ENCODE measurements around the gene DYNC1H1.

Gene DYNC1H1

GRCh38 chr14:101997429-101998336 is 33.3 kb downstream of the DYNC1H1 start:
- no peak for DNase-seq (ENCODE audit: low read depth)

GRCh38 chr14:102000902-102001301 is 36.5 kb downstream of the DYNC1H1 start:
- no peak for DNase-seq (ENCODE audit: low read depth)

GRCh38 chr14:102005336-102005735 is 41.0 kb downstream of the DYNC1H1 start:
- no peak for DNase-seq (ENCODE audit: low read depth)

- no peak for DNase-seq (ENCODE audit: low read depth)
Measured at GRCh38 chr14:102007916-102008418, 43.6 kb downstream of the DYNC1H1 start.

- no peak for DNase-seq (ENCODE audit: low read depth)
Measured at GRCh38 chr14:102008891-102009290, 44.5 kb downstream of the DYNC1H1 start.

- no peak for DNase-seq (ENCODE audit: low read depth)
Measured at GRCh38 chr14:102011631-102012030, 47.3 kb downstream of the DYNC1H1 start.

GRCh38 chr14:102012336-102012735 is 48.0 kb downstream of the DYNC1H1 start:
- DNase-seq (ENCODE audit: low read depth), result no peak

GRCh38 chr14:102013669-102014200 is 49.4 kb downstream of the DYNC1H1 start:
- DNase-seq (ENCODE audit: low read depth), result no peak

GRCh38 chr14:102015045-102015685 is 50.8 kb downstream of the DYNC1H1 start:
- no peak for DNase-seq (ENCODE audit: low read depth)

- no peak for DNase-seq (ENCODE audit: low read depth)
Measured at GRCh38 chr14:102015771-102016170, 51.4 kb downstream of the DYNC1H1 start.

- DNase-seq (ENCODE audit: low read depth), result no peak
Measured at GRCh38 chr14:102016420-102017090, 52.2 kb downstream of the DYNC1H1 start.

GRCh38 chr14:102018251-102018650 is 53.9 kb downstream of the DYNC1H1 start:
- no peak for DNase-seq (ENCODE audit: low read depth)

- no peak for DNase-seq (ENCODE audit: low read depth)
Measured at GRCh38 chr14:102019006-102019540, 54.7 kb downstream of the DYNC1H1 start.

- DNase-seq (ENCODE audit: low read depth), result no peak
Measured at GRCh38 chr14:102020058-102020971, 55.9 kb downstream of the DYNC1H1 start.

- DNase-seq (ENCODE audit: low read depth), result no peak
Measured at GRCh38 chr14:102026934-102027333, 62.6 kb downstream of the DYNC1H1 start.

- no peak for DNase-seq (ENCODE audit: low read depth)
Measured at GRCh38 chr14:102027951-102028350, 63.6 kb downstream of the DYNC1H1 start.

GRCh38 chr14:102028733-102029132 is 64.4 kb downstream of the DYNC1H1 start:
- no peak for DNase-seq (ENCODE audit: low read depth)

GRCh38 chr14:102029956-102030355 is 65.6 kb downstream of the DYNC1H1 start:
- DNase-seq (ENCODE audit: low read depth), result no peak

- no peak for DNase-seq (ENCODE audit: low read depth)
Measured at GRCh38 chr14:102033241-102033640, 68.9 kb downstream of the DYNC1H1 start.

GRCh38 chr14:102034301-102034700 is 69.9 kb downstream of the DYNC1H1 start:
- no peak for DNase-seq (ENCODE audit: low read depth)

- DNase-seq (ENCODE audit: low read depth), result no peak
Measured at GRCh38 chr14:102035914-102036313, 71.5 kb downstream of the DYNC1H1 start.
